Ishikawa (cell line): ENCODE measurements around the gene NPSR1.

Experiments used
- CEBPB ChIP-seq: IDR thresholded peaks from 2 replicates; pipeline ENCODE4 v1.6.1; 2012
- CREB1 ChIP-seq: IDR thresholded peaks from 2 replicates; pipeline ENCODE4 v1.6.1; 2012; ENCODE audit warnings: low read depth
- EGR1 ChIP-seq: IDR thresholded peaks from 2 replicates; pipeline ENCODE4 v1.6.1; 2012
- EP300 ChIP-seq: IDR thresholded peaks from 2 replicates; pipeline ENCODE4 v1.6.1; 2012; ENCODE audit warnings: borderline replicate concordance
- FOXM1 ChIP-seq: IDR thresholded peaks from 2 replicates; pipeline ENCODE4 v1.6.1; 2012; ENCODE audit warnings: low read depth, borderline replicate concordance
- MAX ChIP-seq: IDR thresholded peaks from 2 replicates; pipeline ENCODE4 v1.6.1; 2012
- NFIC ChIP-seq: IDR thresholded peaks from 2 replicates; pipeline ENCODE4 v1.6.1; 2012
- RAD21 ChIP-seq: IDR thresholded peaks from 2 replicates; pipeline ENCODE4 v1.6.1; 2012; ENCODE audit warnings: low read depth
- TAF1 ChIP-seq: IDR thresholded peaks from 2 replicates; pipeline ENCODE4 v1.6.1; 2012; ENCODE audit warnings: low read depth, mild to moderate bottlenecking
- TCF12 ChIP-seq: IDR thresholded peaks from 2 replicates; pipeline ENCODE4 v1.6.1; 2012; ENCODE audit warnings: low read depth
- TEAD4 ChIP-seq: IDR thresholded peaks from 2 replicates; pipeline ENCODE4 v1.6.1; 2012
- USF1 ChIP-seq: IDR thresholded peaks from 2 replicates; pipeline ENCODE4 v1.6.1; 2012
- YY1 ChIP-seq: IDR thresholded peaks from 2 replicates; pipeline ENCODE4 v1.6.1; 2012; ENCODE audit warnings: low read depth
- ZBTB7A ChIP-seq: IDR thresholded peaks from 2 replicates; pipeline ENCODE4 v1.6.1; 2012; ENCODE audit warnings: low read depth
- TF ChIP-seq, protein P1 (sequence below): IDR thresholded peaks from 2 replicates; pipeline ENCODE4 v1.6.1; 2012; ENCODE audit warnings: low read depth, mild to moderate bottlenecking

The NPSR1 gene

GRCh38 chr7:34747176-34747781 is 89.3 kb downstream of the NPSR1 start:
- TF ChIP-seq EP300: no peak
- TF ChIP-seq TCF12: no peak
- no peak for TF ChIP-seq RAD21
- no peak for TF ChIP-seq CEBPB
- TF ChIP-seq FOXM1: no peak
- TF ChIP-seq TEAD4: no peak
- no peak for TF ChIP-seq YY1
- TF ChIP-seq MAX: no peak
- no peak for TF ChIP-seq USF1
- TF ChIP-seq TAF1: no peak
- no peak for TF ChIP-seq NFIC
- no peak for TF ChIP-seq CREB1
- no peak for TF ChIP-seq EGR1

GRCh38 chr7:34747867-34748727 is 90.1 kb downstream of the NPSR1 start:
- TF ChIP-seq NFIC (peak; percentile 98), YY1 (no peak), CEBPB (0 out of 2 replicates have a peak, but pooled peaks have one; percentile 41), TAF1 (no peak), EP300 (peak; percentile 96), TCF12 (peak; percentile 97), FOXM1 (peak; percentile 88), RAD21 (peak; percentile 28), USF1 (peak; percentile 37; the same call in 1 of the 2 replicates), MAX (peak; percentile 72), TEAD4 (peak; percentile 98)
- TF ChIP-seq, protein P1, sequence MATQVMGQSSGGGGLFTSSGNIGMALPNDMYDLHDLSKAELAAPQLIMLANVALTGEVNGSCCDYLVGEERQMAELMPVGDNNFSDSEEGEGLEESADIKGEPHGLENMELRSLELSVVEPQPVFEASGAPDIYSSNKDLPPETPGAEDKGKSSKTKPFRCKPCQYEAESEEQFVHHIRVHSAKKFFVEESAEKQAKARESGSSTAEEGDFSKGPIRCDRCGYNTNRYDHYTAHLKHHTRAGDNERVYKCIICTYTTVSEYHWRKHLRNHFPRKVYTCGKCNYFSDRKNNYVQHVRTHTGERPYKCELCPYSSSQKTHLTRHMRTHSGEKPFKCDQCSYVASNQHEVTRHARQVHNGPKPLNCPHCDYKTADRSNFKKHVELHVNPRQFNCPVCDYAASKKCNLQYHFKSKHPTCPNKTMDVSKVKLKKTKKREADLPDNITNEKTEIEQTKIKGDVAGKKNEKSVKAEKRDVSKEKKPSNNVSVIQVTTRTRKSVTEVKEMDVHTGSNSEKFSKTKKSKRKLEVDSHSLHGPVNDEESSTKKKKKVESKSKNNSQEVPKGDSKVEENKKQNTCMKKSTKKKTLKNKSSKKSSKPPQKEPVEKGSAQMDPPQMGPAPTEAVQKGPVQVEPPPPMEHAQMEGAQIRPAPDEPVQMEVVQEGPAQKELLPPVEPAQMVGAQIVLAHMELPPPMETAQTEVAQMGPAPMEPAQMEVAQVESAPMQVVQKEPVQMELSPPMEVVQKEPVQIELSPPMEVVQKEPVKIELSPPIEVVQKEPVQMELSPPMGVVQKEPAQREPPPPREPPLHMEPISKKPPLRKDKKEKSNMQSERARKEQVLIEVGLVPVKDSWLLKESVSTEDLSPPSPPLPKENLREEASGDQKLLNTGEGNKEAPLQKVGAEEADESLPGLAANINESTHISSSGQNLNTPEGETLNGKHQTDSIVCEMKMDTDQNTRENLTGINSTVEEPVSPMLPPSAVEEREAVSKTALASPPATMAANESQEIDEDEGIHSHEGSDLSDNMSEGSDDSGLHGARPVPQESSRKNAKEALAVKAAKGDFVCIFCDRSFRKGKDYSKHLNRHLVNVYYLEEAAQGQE: no peak

DNA sequence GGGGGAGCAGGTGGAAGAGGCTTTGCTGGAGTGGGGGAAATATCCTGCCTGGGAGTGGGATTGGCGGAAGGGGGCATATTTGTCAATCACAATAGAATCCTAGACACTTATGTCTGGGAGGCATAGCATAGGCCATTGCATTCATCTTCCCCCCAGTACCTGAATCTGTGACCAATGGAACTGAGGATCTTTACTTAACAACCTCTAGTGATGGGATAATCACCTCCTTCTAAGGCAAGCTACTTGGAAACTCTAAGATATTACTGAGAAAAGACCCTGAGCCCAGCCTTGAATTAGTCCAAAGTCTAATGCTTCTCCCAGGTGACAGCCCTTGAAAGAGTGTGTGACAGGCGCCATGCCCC is 90.7 kb downstream of the NPSR1 start:
- TF ChIP-seq MAX (no peak), TCF12 (0 out of 2 replicates have a peak, but pooled peaks have one; percentile 15)

DNA sequence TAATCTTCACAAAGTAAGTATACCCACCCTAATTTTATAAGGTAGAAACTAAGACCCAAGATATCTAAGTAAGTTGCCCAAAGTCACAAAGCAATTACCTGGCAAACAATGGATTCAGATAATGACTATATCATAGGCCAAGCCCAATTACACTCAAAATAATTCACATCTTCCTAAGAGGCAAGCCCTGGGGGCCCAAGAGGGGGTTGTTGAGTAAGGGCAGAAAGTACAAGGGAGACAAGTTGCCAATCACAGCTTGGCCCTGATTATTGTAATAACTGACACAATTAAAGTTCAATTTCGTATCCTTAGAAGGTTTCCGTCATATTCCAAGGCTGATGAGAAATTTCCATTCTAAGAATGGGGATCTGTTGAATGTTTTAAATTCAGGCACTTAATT is 91.4 kb downstream of the NPSR1 start:
- TF ChIP-seq ZBTB7A (no peak), CREB1 (no peak), TCF12 (no peak), EGR1 (no peak)

- TF ChIP-seq, protein P1: no peak
- TF ChIP-seq NFIC (no peak), RAD21 (no peak), USF1 (no peak), EGR1 (no peak)
Measured at GRCh38 chr7:34750209-34750608, 92.2 kb downstream of the NPSR1 start.

DNA sequence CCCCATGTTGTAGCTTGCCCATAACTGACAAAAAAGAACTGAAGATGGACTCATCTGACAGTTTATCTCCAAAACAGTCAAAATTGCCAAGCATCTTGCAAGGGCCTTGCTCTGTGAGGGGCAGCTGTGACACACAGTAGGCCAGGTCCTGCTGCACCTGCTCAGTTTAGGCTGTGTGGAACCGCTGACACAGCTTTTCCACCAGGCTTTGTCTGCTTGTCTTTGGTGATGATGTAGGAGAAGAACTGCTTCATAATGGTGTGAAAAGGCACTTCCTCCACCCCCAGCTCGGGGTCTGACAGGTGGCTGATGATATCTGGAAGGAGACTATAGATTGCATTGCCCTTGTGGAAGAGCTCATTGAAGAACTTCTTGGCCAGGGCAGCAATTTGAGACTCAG is 92.6 kb downstream of the NPSR1 start:
- TF ChIP-seq CREB1 (no peak), RAD21 (no peak), NFIC (no peak), FOXM1 (no peak), TCF12 (no peak), YY1 (no peak), TAF1 (no peak), TEAD4 (no peak), EGR1 (no peak), ZBTB7A (no peak), MAX (no peak), EP300 (no peak)
